ENCODE data around the gene MYO1G.
"Not testable (repeated sequence)": the region's sequence is repeated elsewhere in the genome, so short reads cannot be mapped to it uniquely, and the experiment has no call there.

The MYO1G gene

GRCh38 chr7:44935583-44935982 is 43.2 kb downstream of the MYO1G start:
- TF ChIP-seq, protein P1, sequence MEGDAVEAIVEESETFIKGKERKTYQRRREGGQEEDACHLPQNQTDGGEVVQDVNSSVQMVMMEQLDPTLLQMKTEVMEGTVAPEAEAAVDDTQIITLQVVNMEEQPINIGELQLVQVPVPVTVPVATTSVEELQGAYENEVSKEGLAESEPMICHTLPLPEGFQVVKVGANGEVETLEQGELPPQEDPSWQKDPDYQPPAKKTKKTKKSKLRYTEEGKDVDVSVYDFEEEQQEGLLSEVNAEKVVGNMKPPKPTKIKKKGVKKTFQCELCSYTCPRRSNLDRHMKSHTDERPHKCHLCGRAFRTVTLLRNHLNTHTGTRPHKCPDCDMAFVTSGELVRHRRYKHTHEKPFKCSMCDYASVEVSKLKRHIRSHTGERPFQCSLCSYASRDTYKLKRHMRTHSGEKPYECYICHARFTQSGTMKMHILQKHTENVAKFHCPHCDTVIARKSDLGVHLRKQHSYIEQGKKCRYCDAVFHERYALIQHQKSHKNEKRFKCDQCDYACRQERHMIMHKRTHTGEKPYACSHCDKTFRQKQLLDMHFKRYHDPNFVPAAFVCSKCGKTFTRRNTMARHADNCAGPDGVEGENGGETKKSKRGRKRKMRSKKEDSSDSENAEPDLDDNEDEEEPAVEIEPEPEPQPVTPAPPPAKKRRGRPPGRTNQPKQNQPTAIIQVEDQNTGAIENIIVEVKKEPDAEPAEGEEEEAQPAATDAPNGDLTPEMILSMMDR (IDR thresholded peaks at IDR 0.05; ENCODE audit: insufficient read depth, low read depth, low read length, missing control alignments), result no peak
- H3K4me3 ChIP-seq (ENCODE audit: low read length), result no peak overlapping the region
- no peak for DNase-seq (ENCODE audit: low read depth)

GRCh38 chr7:44935016-44935415 is 43.8 kb downstream of the MYO1G start:
- no peak overlapping the region for H3K4me3 ChIP-seq (ENCODE audit: low read length)
- DNase-seq (ENCODE audit: low read depth), result no peak
- TF ChIP-seq, protein P1 (IDR thresholded peaks at IDR 0.05; ENCODE audit: insufficient read depth, low read depth, low read length, missing control alignments), result no peak

DNA sequence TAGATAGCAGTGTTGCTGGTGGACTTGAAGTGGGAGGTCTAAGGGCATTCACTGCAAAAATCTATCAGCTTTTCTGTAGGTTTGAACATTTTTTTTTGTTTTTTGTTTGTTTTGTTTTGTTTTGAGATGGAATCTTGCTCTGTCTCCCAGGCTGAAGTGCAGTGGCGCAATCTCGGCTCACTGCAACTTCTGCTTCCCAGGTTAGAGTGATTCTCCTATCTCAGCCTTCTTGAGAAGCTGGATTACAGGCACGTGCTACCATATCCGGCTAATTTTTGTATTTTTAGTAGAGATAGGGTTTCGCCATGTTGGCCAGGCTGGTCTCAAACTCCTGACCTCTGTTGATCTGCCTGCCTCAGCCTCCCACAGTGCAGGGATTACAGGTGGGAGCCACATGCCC is 44.3 kb downstream of the MYO1G start:
- not testable (repeated sequence) for H3K4me3 ChIP-seq (ENCODE audit: low read length); DNase-seq (ENCODE audit: low read depth)

DNA sequence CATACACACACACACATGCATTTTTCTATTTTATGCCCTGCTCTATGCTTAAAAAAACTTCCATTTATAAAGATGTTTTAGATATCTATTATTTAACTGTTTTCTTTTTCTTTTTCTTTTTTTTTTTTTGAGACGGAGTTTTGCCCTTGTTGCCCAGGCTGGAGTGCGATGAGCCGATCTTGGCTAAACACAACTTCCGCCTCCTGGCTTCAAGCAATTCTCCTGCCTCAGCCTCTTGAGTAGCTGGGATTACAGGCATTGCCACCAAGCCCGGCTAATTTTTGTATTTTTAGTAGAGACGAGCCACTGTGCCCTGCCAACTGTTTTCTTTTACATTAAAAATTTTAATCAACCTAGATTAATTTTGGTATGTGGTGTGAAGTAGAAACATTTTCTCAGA is 47.9 kb downstream of the MYO1G start:
- H3K4me3 ChIP-seq (ENCODE audit: low read length), result no peak overlapping the region
- TF ChIP-seq, protein P1 (IDR thresholded peaks at IDR 0.05; ENCODE audit: insufficient read depth, low read depth, low read length, missing control alignments), result no peak
- DNase-seq (ENCODE audit: low read depth), result no peak

- no peak overlapping the region for H3K4me3 ChIP-seq (ENCODE audit: low read length)
- DNase-seq (ENCODE audit: low read depth), result no peak
- TF ChIP-seq, protein P1 (IDR thresholded peaks at IDR 0.05; ENCODE audit: insufficient read depth, low read depth, low read length, missing control alignments), result no peak
Measured at GRCh38 chr7:44922351-44922694, 56.5 kb downstream of the MYO1G start.

DNA sequence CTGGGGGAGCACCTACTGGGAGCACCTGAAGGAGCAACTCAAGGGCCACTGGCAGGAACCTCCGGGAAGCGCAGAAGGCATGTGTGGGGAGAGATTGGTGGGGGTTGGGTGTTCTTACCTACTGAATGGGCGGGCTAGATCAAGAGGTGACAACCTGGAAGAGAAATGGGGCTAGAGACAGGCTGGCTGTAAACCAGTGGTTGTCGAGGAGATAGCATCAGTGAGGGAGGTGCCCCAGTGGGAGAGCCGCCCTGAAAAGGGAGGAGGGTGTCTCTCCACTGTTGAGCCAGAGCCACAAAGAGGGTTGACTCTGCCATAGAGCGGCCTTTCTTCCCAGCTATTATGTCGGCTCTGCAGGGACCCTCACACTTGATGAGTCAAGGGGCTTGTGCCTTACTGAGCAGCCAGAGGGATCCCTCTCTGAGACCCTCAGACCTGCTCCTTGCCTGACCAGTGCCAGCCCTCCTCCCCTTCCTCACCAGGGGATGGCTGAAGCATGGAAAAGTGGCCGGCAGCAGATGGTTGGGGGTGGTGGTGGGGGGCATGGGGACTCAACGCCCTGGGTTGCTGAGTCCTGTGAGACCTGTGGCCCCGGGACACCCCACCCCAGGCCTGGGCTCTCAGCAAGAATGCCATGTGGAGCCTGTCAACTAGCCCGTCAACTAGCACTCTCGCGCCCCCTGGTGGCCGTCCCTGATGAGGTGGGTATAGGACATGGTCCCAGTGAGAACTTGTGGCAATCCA is 57.0 kb downstream of the MYO1G start:
- H3K4me3 ChIP-seq (ENCODE audit: low read length), result no peak overlapping the region
- peak; percentile 77 for DNase-seq (ENCODE audit: low read depth)
- TF ChIP-seq, protein P1 (IDR thresholded peaks at IDR 0.05; ENCODE audit: insufficient read depth, low read depth, low read length, missing control alignments), result peak; percentile 72

- no peak for DNase-seq (ENCODE audit: low read depth)
- TF ChIP-seq, protein P1 (IDR thresholded peaks at IDR 0.05; ENCODE audit: insufficient read depth, low read depth, low read length, missing control alignments), result no peak
- H3K4me3 ChIP-seq (ENCODE audit: low read length), result no peak overlapping the region
Measured at GRCh38 chr7:44920119-44920518, 58.7 kb downstream of the MYO1G start.

Measured in epithelial cell of esophagus (primary cell).